Body of pancreas (tissue), 4 donors: ENCODE data around the gene TGM3. TPM values are rescaled to one million over a fixed set of nuclear protein-coding genes. Genes with fewer than 3 reads are reported as not detected.

Experiments used
- ATAC-seq: fragments of 150-250 bp; one replicate; pipeline ENCODE4 v1.9.1; 2016
- DNase-seq, 4 donors: peaks; one replicate each; pipeline ENCODE4 v3.0.0-alpha.2; 2019
- H3K27ac ChIP-seq, 4 donors: fragments of 200-600 bp; sonication (generic); 1 replicate in 3 of 4; 2 replicates in 1 of 4; pipeline versions ENCODE4 v1.5.1 to v1.6.1; 2016 to 2019; ENCODE audit warnings: mild to moderate bottlenecking in 1 of 4, mixed read lengths in 1 of 4, moderate library complexity in 1 of 4
- H3K27me3 ChIP-seq, 2 donors: fragments of 200-600 bp; sonication (generic); one replicate each; pipeline ENCODE4 v1.6.0; 2016; ENCODE audit warnings: mild to moderate bottlenecking in 1 of 2
- H3K36me3 ChIP-seq, 2 donors: fragments of 200-600 bp; sonication (generic); replicated peaks in 1 of 2; 2 replicates each; pipeline ENCODE4 v1.5.1; 2016; ENCODE audit warnings: low read depth in 2 of 2; ENCODE audit not compliant: insufficient read depth in 1 of 2
- H3K4me1 ChIP-seq: fragments of 200-600 bp; sonication (generic); one replicate; pipeline ENCODE4 v1.6.0; 2016
- H3K4me3 ChIP-seq, 2 donors: fragments of 200-600 bp; sonication (generic); 1 replicate in 1 of 2; 2 replicates in 1 of 2; pipeline ENCODE4 v1.5.1; 2016 to 2019
- H3K9me3 ChIP-seq, 3 donors: fragments of 200-600 bp; sonication (generic); 1 replicate in 2 of 3; 2 replicates in 1 of 3; pipeline ENCODE4 v1.5.1; 2016
- POLR2A ChIP-seq, 3 donors: fragments of 450-650 bp; IDR thresholded peaks; one replicate each; pipeline ENCODE4 v1.6.1; 2016; ENCODE audit warnings: antibody characterized with exemption in 3 of 3, mild to moderate bottlenecking in 2 of 3
- WGBS, 2 donors: methylation state at CpG; one replicate each; pipeline ENCODE4 v1.1.5; 2017; 5-methylcytosine and 5-hydroxymethylcytosine counted together
- intact Hi-C: fragments of 100-400 bp; cut with DNase I; formaldehyde crosslinking; loops from one replicate; pipeline ENCODE4 v1.15.1; 2023
- total RNA-seq, 2 donors: library from RNA; depleted of rRNA; stranded (reverse); fragments of >200 nt; gene quantifications; one replicate each; pipeline ENCODE4 v1.1.0, GENCODE V29; 2016
- TF ChIP-seq, protein P1 (sequence below), 7 experiments: fragments of 450-650 bp in 4 of 7; fragments of 200-600 bp in 3 of 7; sonication (generic) in 3 of 7; IDR thresholded peaks; one replicate each; pipeline ENCODE4 v1.5.1; 2016 to 2019; ENCODE audit warnings: antibody characterized with exemption in 7 of 7

TGM3 gene
- total RNA-seq, 2 donors from 2014 or later: 0.26 TPM; not detected in 1

GRCh38 chr20:2323051-2323450 lies 27.2 kb downstream of the TGM3 start:
- no peak overlapping the region for H3K27ac ChIP-seq
- no peaks in the 10 kb centered on the region for H3K36me3 ChIP-seq
- H3K4me3 ChIP-seq: no peak overlapping the region
- ATAC-seq (no peak), DNase-seq (no peak)
- no peaks in the 10 kb centered on the region for H3K27me3 ChIP-seq
- H3K9me3 ChIP-seq: no peaks in the 10 kb centered on the region
- 79 to 82% methylated on average over 2 of the region's 2 CpGs for WGBS, 2 donors
- TF ChIP-seq, protein P1, sequence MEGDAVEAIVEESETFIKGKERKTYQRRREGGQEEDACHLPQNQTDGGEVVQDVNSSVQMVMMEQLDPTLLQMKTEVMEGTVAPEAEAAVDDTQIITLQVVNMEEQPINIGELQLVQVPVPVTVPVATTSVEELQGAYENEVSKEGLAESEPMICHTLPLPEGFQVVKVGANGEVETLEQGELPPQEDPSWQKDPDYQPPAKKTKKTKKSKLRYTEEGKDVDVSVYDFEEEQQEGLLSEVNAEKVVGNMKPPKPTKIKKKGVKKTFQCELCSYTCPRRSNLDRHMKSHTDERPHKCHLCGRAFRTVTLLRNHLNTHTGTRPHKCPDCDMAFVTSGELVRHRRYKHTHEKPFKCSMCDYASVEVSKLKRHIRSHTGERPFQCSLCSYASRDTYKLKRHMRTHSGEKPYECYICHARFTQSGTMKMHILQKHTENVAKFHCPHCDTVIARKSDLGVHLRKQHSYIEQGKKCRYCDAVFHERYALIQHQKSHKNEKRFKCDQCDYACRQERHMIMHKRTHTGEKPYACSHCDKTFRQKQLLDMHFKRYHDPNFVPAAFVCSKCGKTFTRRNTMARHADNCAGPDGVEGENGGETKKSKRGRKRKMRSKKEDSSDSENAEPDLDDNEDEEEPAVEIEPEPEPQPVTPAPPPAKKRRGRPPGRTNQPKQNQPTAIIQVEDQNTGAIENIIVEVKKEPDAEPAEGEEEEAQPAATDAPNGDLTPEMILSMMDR (IDR thresholded peaks at IDR 0.05): no peak
- no peak for TF ChIP-seq POLR2A (IDR thresholded peaks at IDR 0.05)
- intact Hi-C loops: no loop called here
- no peaks in the 10 kb centered on the region for H3K4me1 ChIP-seq

GRCh38 chr20:2326046-2326445 lies 30.2 kb downstream of the TGM3 start:
- no peak for DNase-seq
- intact Hi-C loops: no loop called here
- no peaks in the 10 kb centered on the region for H3K9me3 ChIP-seq
- WGBS, 2 donors: 41 to 69% methylated on average over 2 of the region's 2 CpGs
- no peak overlapping the region for H3K27ac ChIP-seq
- ATAC-seq: no peak
- H3K4me1 ChIP-seq: no peaks in the 10 kb centered on the region
- no peaks in the 10 kb centered on the region for H3K27me3 ChIP-seq
- H3K36me3 ChIP-seq: no peaks in the 10 kb centered on the region
- TF ChIP-seq, protein P1 (IDR thresholded peaks at IDR 0.05): no peak
- no peak for TF ChIP-seq POLR2A (IDR thresholded peaks at IDR 0.05)
- no peak overlapping the region for H3K4me3 ChIP-seq

GRCh38 chr20:2327620-2328555 lies 32.1 kb downstream of the TGM3 start:
- Histone ChIP-seq H3K9me3 (no peaks in the 10 kb centered on the region), H3K27ac (no peak overlapping the region), H3K4me1 (no peaks in the 10 kb centered on the region), H3K27me3 (no peaks in the 10 kb centered on the region), H3K4me3 (no peak overlapping the region), H3K36me3 (no peaks in the 10 kb centered on the region)
- TF ChIP-seq, protein P1 (IDR thresholded peaks at IDR 0.05): no peak
- no peak for TF ChIP-seq POLR2A (IDR thresholded peaks at IDR 0.05)
- intact Hi-C loops: no loop called here
- DNase-seq (no peak), ATAC-seq (no peak)
- 81 to 86% methylated on average over 24 to 30 of the region's 30 CpGs for WGBS, 2 donors

DNA sequence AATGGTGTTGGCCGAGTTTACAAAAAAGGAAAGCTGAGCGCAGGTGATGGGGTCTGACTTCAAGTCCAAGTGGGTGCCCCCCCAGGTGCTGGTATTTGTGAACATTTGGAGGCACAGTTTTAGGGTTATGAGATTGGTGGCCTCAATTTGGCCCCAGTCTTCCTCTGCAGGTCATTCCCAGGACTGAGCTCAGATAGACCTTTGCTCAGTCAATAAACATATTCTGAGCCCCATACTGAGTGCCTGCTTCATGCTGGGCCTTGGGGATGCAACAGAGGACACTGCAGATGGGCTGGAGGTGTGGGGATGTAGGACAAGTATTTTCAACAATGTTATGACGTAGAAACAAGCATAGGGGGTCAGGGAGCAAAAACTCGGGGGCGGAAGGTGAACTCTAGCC lies 33.5 kb downstream of the TGM3 start:
- Histone ChIP-seq H3K27me3 (no peaks in the 10 kb centered on the region), H3K4me1 (no peaks in the 10 kb centered on the region), H3K27ac (no peak overlapping the region), H3K36me3 (no peaks in the 10 kb centered on the region), H3K9me3 (no peaks in the 10 kb centered on the region), H3K4me3 (no peak overlapping the region)
- intact Hi-C loops: no loop called here
- WGBS, 2 donors: 72 to 81% methylated on average over 5 of the region's 5 CpGs
- DNase-seq (no peak), ATAC-seq (no peak)
- no peak for TF ChIP-seq POLR2A (IDR thresholded peaks at IDR 0.05)
- TF ChIP-seq, protein P1 (IDR thresholded peaks at IDR 0.05): no peak
